Body of pancreas (tissue), 4 donors: ENCODE measurements around the gene GRID2. TPM values are rescaled to one million over a fixed set of nuclear protein-coding genes. Genes with fewer than 3 reads are reported as not detected.

Experiments
- ATAC-seq: fragments of 150-250 bp; one replicate; pipeline ENCODE4 v1.9.1; 2016
- DNase-seq, 4 donors: peaks; one replicate each; pipeline ENCODE4 v3.0.0-alpha.2; 2019
- H3K27ac ChIP-seq, 4 donors: fragments of 200-600 bp; sonication (generic); 1 replicate in 3 of 4; 2 replicates in 1 of 4; pipeline versions ENCODE4 v1.5.1 to v1.6.1; 2016 to 2019; ENCODE audit warnings: mild to moderate bottlenecking in 1 of 4, mixed read lengths in 1 of 4, moderate library complexity in 1 of 4
- H3K27me3 ChIP-seq, 2 donors: fragments of 200-600 bp; sonication (generic); one replicate each; pipeline ENCODE4 v1.6.0; 2016; ENCODE audit warnings: mild to moderate bottlenecking in 1 of 2
- H3K36me3 ChIP-seq, 2 donors: fragments of 200-600 bp; sonication (generic); replicated peaks in 1 of 2; 2 replicates each; pipeline ENCODE4 v1.5.1; 2016; ENCODE audit warnings: low read depth in 2 of 2; ENCODE audit not compliant: insufficient read depth in 1 of 2
- H3K4me1 ChIP-seq: fragments of 200-600 bp; sonication (generic); one replicate; pipeline ENCODE4 v1.6.0; 2016
- H3K4me3 ChIP-seq, 2 donors: fragments of 200-600 bp; sonication (generic); 1 replicate in 1 of 2; 2 replicates in 1 of 2; pipeline ENCODE4 v1.5.1; 2016 to 2019
- H3K9me3 ChIP-seq, 3 donors: fragments of 200-600 bp; sonication (generic); 1 replicate in 2 of 3; 2 replicates in 1 of 3; pipeline ENCODE4 v1.5.1; 2016
- POLR2A ChIP-seq, 3 donors: fragments of 450-650 bp; IDR thresholded peaks; one replicate each; pipeline ENCODE4 v1.6.1; 2016; ENCODE audit warnings: antibody characterized with exemption in 3 of 3, mild to moderate bottlenecking in 2 of 3
- WGBS, 2 donors: methylation state at CpG; one replicate each; pipeline ENCODE4 v1.1.5; 2017; 5-methylcytosine and 5-hydroxymethylcytosine counted together
- intact Hi-C: fragments of 100-400 bp; cut with DNase I; formaldehyde crosslinking; loops from one replicate; pipeline ENCODE4 v1.15.1; 2023
- total RNA-seq, 2 donors: library from RNA; depleted of rRNA; stranded (reverse); fragments of >200 nt; gene quantifications; one replicate each; pipeline ENCODE4 v1.1.0, GENCODE V29; 2016
- TF ChIP-seq, protein P1 (sequence below), 7 experiments: fragments of 450-650 bp in 4 of 7; fragments of 200-600 bp in 3 of 7; sonication (generic) in 3 of 7; IDR thresholded peaks; one replicate each; pipeline ENCODE4 v1.5.1; 2016 to 2019; ENCODE audit warnings: antibody characterized with exemption in 7 of 7

Gene GRID2
- total RNA-seq, 2 donors from 2014 or later: not detected

DNA sequence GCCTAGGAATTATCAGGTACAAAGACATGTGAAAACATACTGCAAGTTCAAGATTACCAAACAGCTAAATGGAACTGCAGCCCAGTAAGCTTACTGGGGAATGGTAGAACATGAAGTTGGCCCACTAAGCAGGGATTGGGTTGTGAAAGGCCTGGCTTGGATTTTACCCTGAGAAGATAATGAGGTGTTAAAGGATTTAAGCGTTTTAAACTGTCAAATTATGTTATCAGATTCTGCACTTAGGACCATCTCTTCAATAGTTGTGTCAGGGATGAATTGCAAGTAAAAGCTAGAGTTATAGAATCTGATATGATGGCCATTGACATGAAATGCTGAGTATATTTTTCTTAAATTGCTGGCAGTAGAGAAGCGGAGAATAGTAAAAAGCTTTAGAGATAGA, 225.7 kb downstream of the GRID2 start:
- TF ChIP-seq, protein P1, sequence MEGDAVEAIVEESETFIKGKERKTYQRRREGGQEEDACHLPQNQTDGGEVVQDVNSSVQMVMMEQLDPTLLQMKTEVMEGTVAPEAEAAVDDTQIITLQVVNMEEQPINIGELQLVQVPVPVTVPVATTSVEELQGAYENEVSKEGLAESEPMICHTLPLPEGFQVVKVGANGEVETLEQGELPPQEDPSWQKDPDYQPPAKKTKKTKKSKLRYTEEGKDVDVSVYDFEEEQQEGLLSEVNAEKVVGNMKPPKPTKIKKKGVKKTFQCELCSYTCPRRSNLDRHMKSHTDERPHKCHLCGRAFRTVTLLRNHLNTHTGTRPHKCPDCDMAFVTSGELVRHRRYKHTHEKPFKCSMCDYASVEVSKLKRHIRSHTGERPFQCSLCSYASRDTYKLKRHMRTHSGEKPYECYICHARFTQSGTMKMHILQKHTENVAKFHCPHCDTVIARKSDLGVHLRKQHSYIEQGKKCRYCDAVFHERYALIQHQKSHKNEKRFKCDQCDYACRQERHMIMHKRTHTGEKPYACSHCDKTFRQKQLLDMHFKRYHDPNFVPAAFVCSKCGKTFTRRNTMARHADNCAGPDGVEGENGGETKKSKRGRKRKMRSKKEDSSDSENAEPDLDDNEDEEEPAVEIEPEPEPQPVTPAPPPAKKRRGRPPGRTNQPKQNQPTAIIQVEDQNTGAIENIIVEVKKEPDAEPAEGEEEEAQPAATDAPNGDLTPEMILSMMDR (IDR thresholded peaks at IDR 0.05): no peak
- TF ChIP-seq POLR2A (IDR thresholded peaks at IDR 0.05): no peak
- no peak overlapping the region for H3K27ac ChIP-seq
- H3K36me3 ChIP-seq: no peaks in the 10 kb centered on the region
- intact Hi-C loops: no loop called here
- H3K9me3 ChIP-seq: no peaks in the 10 kb centered on the region
- H3K4me3 ChIP-seq: no peak overlapping the region
- ATAC-seq: no peak
- DNase-seq: no peak
- WGBS, 2 donors: 73 to 74% methylated on average over 2 of the region's 2 CpGs
- H3K4me1 ChIP-seq: no peaks in the 10 kb centered on the region
- H3K27me3 ChIP-seq: no peaks in the 10 kb centered on the region

DNA sequence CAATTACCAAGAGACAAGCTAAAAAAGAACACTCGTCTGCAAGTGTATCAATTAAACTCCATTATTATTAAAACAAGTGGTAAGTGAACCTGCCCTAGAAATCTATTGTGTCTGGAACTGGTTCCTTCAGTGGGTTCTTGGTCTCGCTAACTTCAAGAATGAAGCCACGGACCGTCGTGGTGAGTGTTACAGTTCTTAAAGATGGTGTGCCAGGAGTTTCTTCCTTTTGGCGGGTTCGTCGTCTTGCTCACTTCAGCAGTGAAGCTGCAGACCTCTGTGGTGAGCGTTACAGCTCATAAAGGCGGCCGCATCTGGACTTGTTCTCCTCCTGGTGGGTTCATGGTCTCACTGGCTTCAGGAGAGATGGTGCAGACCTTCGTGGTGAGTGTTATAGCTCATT, 231.8 kb downstream of the GRID2 start:
- DNase-seq (no peak), ATAC-seq (no peak)
- no peaks in the 10 kb centered on the region for H3K36me3 ChIP-seq
- no peaks in the 10 kb centered on the region for H3K27me3 ChIP-seq
- 79 to 81% methylated on average over 12 of the region's 12 CpGs for WGBS, 2 donors
- no peak overlapping the region for H3K4me3 ChIP-seq
- no peaks in the 10 kb centered on the region for H3K4me1 ChIP-seq
- TF ChIP-seq POLR2A (IDR thresholded peaks at IDR 0.05): no peak
- TF ChIP-seq, protein P1 (IDR thresholded peaks at IDR 0.05): no peak
- intact Hi-C loops: no loop called here
- H3K9me3 ChIP-seq: no peaks in the 10 kb centered on the region
- no peak overlapping the region for H3K27ac ChIP-seq

DNA sequence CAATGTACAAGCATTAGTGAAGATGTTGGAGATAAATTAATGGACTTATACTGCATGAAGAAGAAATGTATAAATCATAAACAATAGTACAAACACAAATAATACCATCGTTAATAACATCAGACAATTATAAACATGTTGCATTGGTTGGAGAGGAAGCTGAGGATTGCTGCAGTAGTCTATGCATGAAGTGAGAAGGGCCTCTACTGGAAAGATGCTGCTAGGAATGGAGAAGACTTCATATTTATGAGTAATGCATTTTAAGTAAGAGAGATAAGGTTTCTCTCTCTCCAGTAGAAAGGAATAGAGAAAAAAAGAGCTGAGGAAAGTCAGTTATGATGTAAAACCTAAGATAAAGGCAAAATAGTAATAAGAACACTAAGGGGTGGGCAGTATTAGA, 247.8 kb downstream of the GRID2 start:
- Histone ChIP-seq H3K4me1 (no peaks in the 10 kb centered on the region), H3K9me3 (no peaks in the 10 kb centered on the region), H3K36me3 (no peaks in the 10 kb centered on the region), H3K4me3 (no peak overlapping the region), H3K27me3 (no peaks in the 10 kb centered on the region), H3K27ac (no peak overlapping the region)
- DNase-seq (no peak), ATAC-seq (no peak)
- intact Hi-C loops: no loop called here
- no peak for TF ChIP-seq POLR2A (IDR thresholded peaks at IDR 0.05)
- TF ChIP-seq, protein P1 (IDR thresholded peaks at IDR 0.05): no peak
- 40 to 52% methylated on average over 1 of the region's 1 CpG for WGBS, 2 donors

DNA sequence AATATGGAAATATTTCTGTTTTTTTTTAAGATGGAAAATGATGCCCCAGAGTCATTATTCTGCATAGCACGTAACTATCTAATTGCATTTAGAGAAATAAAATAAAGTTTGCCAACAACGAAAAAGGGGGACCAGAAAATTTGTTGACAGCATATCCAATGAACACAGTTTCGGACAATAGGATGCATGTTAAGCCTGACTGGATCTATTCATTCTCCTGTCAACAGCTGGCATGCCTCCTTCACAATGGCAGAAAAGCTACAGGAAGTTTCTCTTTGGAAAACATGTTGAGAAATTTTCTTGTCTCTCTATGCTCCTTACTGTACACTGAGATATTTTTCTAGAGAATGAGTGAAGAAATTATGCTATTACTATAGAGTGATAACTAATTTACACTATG, 262.5 kb downstream of the GRID2 start:
- Histone ChIP-seq H3K4me3 (no peak overlapping the region), H3K4me1 (no peaks in the 10 kb centered on the region), H3K27me3 (no peaks in the 10 kb centered on the region), H3K27ac (no peak overlapping the region), H3K9me3 (no peaks in the 10 kb centered on the region), H3K36me3 (no peaks in the 10 kb centered on the region)
- TF ChIP-seq POLR2A (IDR thresholded peaks at IDR 0.05): no peak
- TF ChIP-seq, protein P1 (IDR thresholded peaks at IDR 0.05): no peak
- intact Hi-C loops: no loop called here
- WGBS, 2 donors: 75 to 79% methylated on average over 3 of the region's 3 CpGs
- no peak for DNase-seq
- ATAC-seq: no peak

DNA sequence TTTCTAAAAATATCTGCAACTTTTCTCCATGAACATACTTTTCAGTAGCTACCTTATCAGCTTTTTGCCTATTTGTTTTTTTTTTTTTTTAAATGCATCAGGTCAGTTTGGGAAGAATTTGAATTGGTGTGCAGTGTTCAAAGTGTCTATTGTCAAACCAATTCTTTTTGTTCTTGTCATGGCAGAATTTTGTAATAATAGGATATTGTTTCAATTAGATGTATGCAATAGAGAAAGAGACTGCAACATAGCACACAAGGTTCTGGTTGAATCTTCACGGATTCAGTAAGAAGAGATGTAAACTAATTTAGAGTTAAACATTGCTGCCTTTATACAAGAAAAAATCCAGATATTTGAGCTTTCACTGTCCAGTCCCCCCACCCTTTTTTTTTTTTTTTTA, 277.1 kb downstream of the GRID2 start:
- no peak for DNase-seq
- WGBS, 2 donors: 70 to 77% methylated on average over 1 of the region's 1 CpG
- TF ChIP-seq, protein P1 (IDR thresholded peaks at IDR 0.05): no peak
- no peak for TF ChIP-seq POLR2A (IDR thresholded peaks at IDR 0.05)

More for the DNA sequence above, 277.1 kb downstream of the GRID2 start:
- no peak for ATAC-seq
- H3K9me3 ChIP-seq: no peaks in the 10 kb centered on the region
- intact Hi-C loops: no loop called here
- H3K27ac ChIP-seq: no peak overlapping the region
- H3K27me3 ChIP-seq: no peaks in the 10 kb centered on the region
- H3K4me3 ChIP-seq: no peak overlapping the region
- no peaks in the 10 kb centered on the region for H3K36me3 ChIP-seq
- no peaks in the 10 kb centered on the region for H3K4me1 ChIP-seq
